CD14-positive monocyte (primary cell): ENCODE measurements around the gene ANKRD22. TPM values are rescaled to one million over a fixed set of nuclear protein-coding genes. Genes with fewer than 3 reads are reported as not detected.

ENCODE experiments used
- DNase-seq, 3 donors: peaks; one replicate each; pipeline ENCODE4 v3.0.0-alpha.2; 2011 to 2022
- H2AFZ ChIP-seq: 2 replicates; pipeline ENCODE4 v1.6.0; 2012; ENCODE audit warnings: mild to moderate bottlenecking, low read depth, low read length, inconsistent platforms; ENCODE audit not compliant: insufficient read depth, poor library complexity, severe bottlenecking
- H3K27ac ChIP-seq, 2 donors: 1 replicate in 1 of 2; 2 replicates in 1 of 2; pipeline ENCODE4 v1.5.1; 2012 to 2013; ENCODE audit warnings: low read length in 2 of 2, control low read depth in 1 of 2, inconsistent platforms in 1 of 2, low read depth in 1 of 2, mild to moderate bottlenecking in 1 of 2
- H3K27me3 ChIP-seq, 2 donors: one replicate each; pipeline versions ENCODE4 v1.6.0 to v1.6.1; 2011 to 2013; ENCODE audit warnings: low read length in 2 of 2; ENCODE audit not compliant: control insufficient read depth in 2 of 2, insufficient read depth in 2 of 2
- H3K36me3 ChIP-seq, 2 donors: replicated peaks in 1 of 2; 1 replicate in 1 of 2; 2 replicates in 1 of 2; pipeline versions ENCODE4 v1.5.1 to v1.6.1; 2012 to 2013; ENCODE audit warnings: low read length in 2 of 2, control low read depth in 1 of 2, inconsistent platforms in 1 of 2, mild to moderate bottlenecking in 1 of 2; ENCODE audit not compliant: insufficient read depth in 2 of 2, control insufficient read depth in 1 of 2
- H3K4me1 ChIP-seq, 2 donors: 1 replicate in 1 of 2; 2 replicates in 1 of 2; pipeline versions ENCODE4 v1.5.1 to v1.6.1; 2012 to 2013; ENCODE audit warnings: low read length in 2 of 2, control low read depth in 1 of 2, inconsistent platforms in 1 of 2, mild to moderate bottlenecking in 1 of 2, moderate library complexity in 1 of 2; ENCODE audit not compliant: insufficient read depth in 2 of 2, control insufficient read depth in 1 of 2
- H3K4me2 ChIP-seq: replicated peaks from 2 replicates; pipeline ENCODE3; 2012; ENCODE audit warnings: low read length, moderate library complexity, mild to moderate bottlenecking; ENCODE audit not compliant: poor library complexity, severe bottlenecking; ENCODE audit errors: extremely low read depth
- H3K4me3 ChIP-seq, 3 experiments: fragments of 200-600 bp in 1 of 3; sonication (generic) in 1 of 3; replicated peaks in 1 of 3; 1 replicate in 2 of 3; 2 replicates in 1 of 3; pipeline ENCODE4 v1.5.1; 2011 to 2013; ENCODE audit warnings: low read length in 3 of 3, mild to moderate bottlenecking in 3 of 3, control low read depth in 2 of 3, low read depth in 2 of 3, inconsistent platforms in 1 of 3, moderate library complexity in 1 of 3
- H3K79me2 ChIP-seq: 2 replicates; pipeline ENCODE4 v1.6.0; 2012; ENCODE audit warnings: mild to moderate bottlenecking, control low read depth, inconsistent platforms, low read length, moderate library complexity; ENCODE audit not compliant: insufficient read depth
- H3K9ac ChIP-seq: 2 replicates; pipeline ENCODE4 v1.6.0; 2017; ENCODE audit warnings: low read length, mild to moderate bottlenecking; ENCODE audit not compliant: insufficient read depth, poor library complexity, severe bottlenecking
- H3K9me3 ChIP-seq, 2 donors: replicated peaks in 1 of 2; 1 replicate in 1 of 2; 2 replicates in 1 of 2; pipeline versions ENCODE4 v1.5.1 to v1.6.1; 2012 to 2013; ENCODE audit warnings: low read length in 2 of 2, control low read depth in 1 of 2; ENCODE audit not compliant: control insufficient read depth in 1 of 2, insufficient read depth in 1 of 2
- H4K20me1 ChIP-seq: 2 replicates; pipeline ENCODE4 v1.6.0; 2012; ENCODE audit warnings: mild to moderate bottlenecking, low read length, control low read depth, moderate library complexity; ENCODE audit not compliant: insufficient read depth
- H3K27ac Mint-ChIP-seq, 7 donors: one replicate each; pipeline ENCODE4 v1.8.0; 2020; ENCODE audit warnings: mild to moderate bottlenecking in 7 of 7, mixed read lengths in 7 of 7, moderate library complexity in 6 of 7, inconsistent platforms in 2 of 7
- H3K27me3 Mint-ChIP-seq, 3 donors: one replicate each; pipeline ENCODE4 v1.8.0; 2021 to 2022; ENCODE audit warnings: low read depth in 3 of 3, mild to moderate bottlenecking in 3 of 3, mixed read lengths in 3 of 3, moderate library complexity in 3 of 3, inconsistent platforms in 1 of 3
- H3K36me3 Mint-ChIP-seq, 2 donors: one replicate each; pipeline ENCODE4 v1.8.0; 2020; ENCODE audit warnings: mixed read lengths in 2 of 2, inconsistent platforms in 1 of 2, mild to moderate bottlenecking in 1 of 2
- H3K4me1 Mint-ChIP-seq: one replicate; pipeline ENCODE4 v1.8.0; 2020; ENCODE audit warnings: mild to moderate bottlenecking, mixed read lengths
- H3K4me3 Mint-ChIP-seq, 2 donors: one replicate each; pipeline ENCODE4 v1.8.0; 2020; ENCODE audit warnings: mild to moderate bottlenecking in 2 of 2, mixed read lengths in 2 of 2, moderate library complexity in 1 of 2
- H3K9me3 Mint-ChIP-seq, 7 donors: one replicate each; pipeline ENCODE4 v1.8.0; 2020 to 2022; ENCODE audit warnings: mixed read lengths in 7 of 7, mild to moderate bottlenecking in 6 of 7, moderate library complexity in 6 of 7, inconsistent platforms in 2 of 7
- WGBS: methylation state at CpG from one replicate; pipeline ENCODE4 v1.1.5; 2013; ENCODE audit warnings: missing lambda C conversion rate; ENCODE audit not compliant: insufficient coverage; 5-methylcytosine and 5-hydroxymethylcytosine counted together
- intact Hi-C, 2 donors: fragments of 100-400 bp; cut with micrococcal nuclease; formaldehyde crosslinking; loops; one replicate each; pipeline versions ENCODE4 v1.15.0 to v1.15.1; 2023
- polyA plus RNA-seq, 3 donors: library from polyadenylated mRNA; depleted of rRNA in 1 of 3; unstranded in 2 of 3; stranded (reverse) in 1 of 3; fragments of 300-500 nt in 2 of 3; fragments of >200 nt in 1 of 3; fragmentation: Illumina TruSeq in 2 of 3; gene quantifications; 1 replicate in 2 of 3; 2 replicates in 1 of 3; pipeline ENCODE4 v1.2.3, GENCODE V29; 2012 to 2021
- TF ChIP-seq, protein P1 (sequence below): fragments of 200-600 bp; IDR thresholded peaks from one replicate; pipeline ENCODE4 v1.8.0; 2022; ENCODE audit warnings: antibody characterized with exemption, mild to moderate bottlenecking

ANKRD22 gene
- polyA plus RNA-seq, 3 donors = 2.7 to 3.5 (median 3.2) TPM

DNA sequence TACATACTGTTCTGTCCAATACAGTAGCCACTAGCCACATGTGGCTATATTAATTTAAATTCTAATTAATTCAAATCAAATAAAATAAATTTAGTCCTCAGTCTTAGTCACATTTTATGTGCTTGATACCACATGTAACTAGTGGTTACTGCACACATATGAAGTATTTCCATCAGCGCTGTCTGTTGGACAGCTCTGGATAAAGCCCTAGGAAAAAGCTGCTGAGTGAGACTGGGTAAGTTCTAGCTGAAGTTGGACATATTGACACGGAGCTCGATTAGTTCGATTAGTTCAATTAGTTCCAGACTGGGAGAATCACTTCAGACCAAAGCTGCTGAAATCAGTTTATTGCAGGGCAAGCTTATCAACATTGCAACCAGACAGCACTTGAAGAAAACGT, 64.2 kb downstream of the ANKRD22 start:
- no peak overlapping the region for H3K4me2 ChIP-seq
- H2AFZ ChIP-seq = no peak overlapping the region
- peaks cover 0 to 8% of the 10 kb centered on the region in 2 donors for H3K27me3 ChIP-seq
- no peaks in the 10 kb centered on the region for H3K36me3 ChIP-seq
- intact Hi-C loops = no loop called here
- no peaks in the 10 kb centered on the region for H4K20me1 ChIP-seq
- 97% methylated on average over 5 of the region's 5 CpGs for WGBS
- H3K27ac Mint-ChIP-seq = no peak overlapping the region
- peaks cover 0 to 2% of the 10 kb centered on the region in 2 donors for H3K36me3 Mint-ChIP-seq
- TF ChIP-seq, protein P1, sequence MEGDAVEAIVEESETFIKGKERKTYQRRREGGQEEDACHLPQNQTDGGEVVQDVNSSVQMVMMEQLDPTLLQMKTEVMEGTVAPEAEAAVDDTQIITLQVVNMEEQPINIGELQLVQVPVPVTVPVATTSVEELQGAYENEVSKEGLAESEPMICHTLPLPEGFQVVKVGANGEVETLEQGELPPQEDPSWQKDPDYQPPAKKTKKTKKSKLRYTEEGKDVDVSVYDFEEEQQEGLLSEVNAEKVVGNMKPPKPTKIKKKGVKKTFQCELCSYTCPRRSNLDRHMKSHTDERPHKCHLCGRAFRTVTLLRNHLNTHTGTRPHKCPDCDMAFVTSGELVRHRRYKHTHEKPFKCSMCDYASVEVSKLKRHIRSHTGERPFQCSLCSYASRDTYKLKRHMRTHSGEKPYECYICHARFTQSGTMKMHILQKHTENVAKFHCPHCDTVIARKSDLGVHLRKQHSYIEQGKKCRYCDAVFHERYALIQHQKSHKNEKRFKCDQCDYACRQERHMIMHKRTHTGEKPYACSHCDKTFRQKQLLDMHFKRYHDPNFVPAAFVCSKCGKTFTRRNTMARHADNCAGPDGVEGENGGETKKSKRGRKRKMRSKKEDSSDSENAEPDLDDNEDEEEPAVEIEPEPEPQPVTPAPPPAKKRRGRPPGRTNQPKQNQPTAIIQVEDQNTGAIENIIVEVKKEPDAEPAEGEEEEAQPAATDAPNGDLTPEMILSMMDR = no peak
- H3K4me1 ChIP-seq = peaks cover 17% of the 10 kb centered on the region in 2 donors
- H3K4me3 Mint-ChIP-seq = no peak overlapping the region
- H3K9me3 Mint-ChIP-seq = no peaks in the 10 kb centered on the region
- H3K9ac ChIP-seq = no peak overlapping the region
- no peak for DNase-seq
- H3K4me1 Mint-ChIP-seq = peaks cover 18% of the 10 kb centered on the region
- peaks cover 2 to 6% (median 2%) of the 10 kb centered on the region in 3 donors for H3K27me3 Mint-ChIP-seq
- no peaks in the 10 kb centered on the region for H3K9me3 ChIP-seq
- no peaks in the 10 kb centered on the region for H3K79me2 ChIP-seq
- H3K27ac ChIP-seq = no peak overlapping the region
- no peak overlapping the region for H3K4me3 ChIP-seq

DNA sequence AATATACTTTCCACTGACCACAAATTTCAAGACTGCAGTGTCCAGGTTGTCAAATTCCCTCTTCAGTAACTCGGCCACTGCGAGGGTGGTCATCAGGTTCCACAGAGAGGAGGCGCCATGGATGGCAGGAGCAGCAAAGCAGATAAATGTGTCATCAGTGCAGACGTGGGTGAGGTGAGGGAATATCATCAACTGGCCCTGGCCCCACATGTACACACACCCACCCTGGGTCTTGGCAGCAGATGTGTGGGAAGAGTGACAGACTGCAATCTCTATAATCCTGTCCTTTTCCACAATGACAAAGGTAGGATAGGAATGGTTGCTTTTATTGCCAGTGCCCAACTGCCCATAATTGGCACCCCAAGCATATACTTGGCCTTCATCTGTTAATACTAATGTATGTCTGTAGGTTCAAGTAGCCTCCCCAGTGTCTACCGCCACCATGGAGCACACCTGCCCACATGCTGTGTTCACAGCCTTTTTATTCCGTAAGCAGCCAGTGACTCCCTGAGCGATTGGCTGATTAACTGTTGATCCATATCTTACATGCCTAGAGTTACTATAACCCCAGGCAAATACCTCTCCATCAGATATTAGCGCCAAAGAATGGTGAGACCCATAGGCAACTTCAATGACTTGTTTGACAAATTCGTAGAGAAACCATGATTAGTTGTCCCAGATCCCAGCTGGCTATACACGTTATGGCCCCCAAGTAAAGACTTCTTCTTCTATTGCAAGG, 65.4 kb downstream of the ANKRD22 start:
- WGBS = 98% methylated on average over 5 of the region's 10 CpGs
- Histone ChIP-seq H3K4me1 (peaks cover 4% of the 10 kb centered on the region in 2 donors), H3K27ac (no peak overlapping the region), H3K4me3 (no peak overlapping the region), H4K20me1 (no peaks in the 10 kb centered on the region), H3K4me2 (no peak overlapping the region), H3K36me3 (no peaks in the 10 kb centered on the region), H2AFZ (no peak overlapping the region), H3K9me3 (no peaks in the 10 kb centered on the region), H3K9ac (no peak overlapping the region), H3K79me2 (no peaks in the 10 kb centered on the region), H3K27me3 (peaks cover 0 to 8% of the 10 kb centered on the region in 2 donors)
- TF ChIP-seq, protein P1 = no peak
- Mint-ChIP-seq H3K27ac (peak overlapping the region in 1 of 7 donors; percentile 6), H3K27me3 (peaks cover 2 to 6% (median 2%) of the 10 kb centered on the region in 3 donors), H3K9me3 (no peaks in the 10 kb centered on the region), H3K4me3 (peak overlapping the region in 1 of 2 donors; percentile 2), H3K4me1 (peaks cover 9% of the 10 kb centered on the region), H3K36me3 (peaks cover 0 to 2% of the 10 kb centered on the region in 2 donors)
- intact Hi-C loops = no loop called here
- no peak for DNase-seq
